PC-3 (cell line): ENCODE results near the gene AKR7A2. TPM values are rescaled to one million over a fixed set of nuclear protein-coding genes. Genes with fewer than 3 reads are reported as not detected.

Source experiments
- ATAC-seq: fragments of 200-7000 bp; cut with Tn5 transposase; 2 replicates; pipeline ENCODE4 v1.9.1; 2020; ENCODE audit warnings: mild to moderate bottlenecking, moderate library complexity
- BruUV-seq: library from RNA; stranded (reverse); fragments of 400-500 nt; replicated peaks from 2 replicates; lab custom pipeline; 2021; lab: Mats Ljungman, UMichigan
- CTCF ChIA-PET: fragments of 300-600 bp; sonication (Branson Sonifier 250); formaldehyde crosslinking; loops from one replicate; lab custom pipeline; 2022; ENCODE audit warnings: antibody characterized with exemption; lab: Charles Lee
- POLR2A ChIA-PET: fragments of 300-600 bp; sonication (Branson Sonifier 250); formaldehyde crosslinking; loops from one replicate; lab custom pipeline; 2022; ENCODE audit warnings: antibody characterized with exemption; ENCODE audit not compliant: unreplicated experiment; lab: Charles Lee
- DNase-seq: peaks from one replicate; pipeline ENCODE4 v3.0.0-alpha.2; 2015
- H2AFZ ChIP-seq: fragments of 300-600 bp; sonication (generic); 2 replicates; pipeline ENCODE4 v1.6.0; 2016; ENCODE audit warnings: antibody characterized with exemption, low read length
- H3F3A ChIP-seq: fragments of 300-600 bp; sonication (generic); one replicate; pipeline ENCODE4 v1.6.0; 2017; ENCODE audit warnings: antibody characterized with exemption, low read length, control low read depth, mild to moderate bottlenecking; ENCODE audit not compliant: unreplicated experiment
- H3K27ac ChIP-seq: fragments of 300-600 bp; sonication (generic); 2 replicates; pipeline ENCODE4 v1.5.1; 2016; ENCODE audit warnings: mild to moderate bottlenecking, low read length
- H3K27me3 ChIP-seq: fragments of 300-600 bp; sonication (generic); 2 replicates; pipeline ENCODE4 v1.6.1; 2016; ENCODE audit warnings: low read length, mixed read lengths
- H3K36me3 ChIP-seq: fragments of 300-600 bp; sonication (generic); 2 replicates; pipeline ENCODE4 v1.6.1; 2016; ENCODE audit warnings: low read depth, mixed run types, low read length, mixed read lengths
- H3K4me1 ChIP-seq: fragments of 300-600 bp; sonication (generic); 2 replicates; pipeline ENCODE4 v1.5.1; 2016; ENCODE audit warnings: low read length; ENCODE audit not compliant: insufficient read depth
- H3K4me2 ChIP-seq: fragments of 300-600 bp; sonication (generic); 2 replicates; pipeline ENCODE4 v1.6.0; 2016; ENCODE audit warnings: low read length
- H3K4me3 ChIP-seq: fragments of 300-600 bp; sonication (generic); 2 replicates; pipeline ENCODE4 v1.5.1; 2016; ENCODE audit warnings: mild to moderate bottlenecking, low read length, mixed read lengths
- H3K79me2 ChIP-seq: fragments of 300-600 bp; sonication (generic); 2 replicates; pipeline ENCODE4 v1.6.1; 2017; ENCODE audit warnings: low read length, mixed read lengths
- H3K9ac ChIP-seq: fragments of 300-600 bp; sonication (generic); 2 replicates; pipeline ENCODE4 v1.6.0; 2016; ENCODE audit warnings: mild to moderate bottlenecking, low read length
- H3K9me2 ChIP-seq: fragments of 300-600 bp; sonication (generic); replicated peaks from 2 replicates; pipeline ENCODE4 v1.6.1; 2016; ENCODE audit warnings: mixed run types, low read length, mixed read lengths
- H3K9me3 ChIP-seq: fragments of 300-600 bp; sonication (generic); 2 replicates; pipeline ENCODE4 v1.6.1; 2016; ENCODE audit warnings: low read length, mixed read lengths
- H4K20me1 ChIP-seq: fragments of 300-600 bp; sonication (generic); 2 replicates; pipeline ENCODE4 v1.6.1; 2016; ENCODE audit warnings: low read length, mixed read lengths
- CTCF ChIP-seq: fragments of 300-600 bp; sonication (generic); conservative IDR thresholded peaks from 2 replicates; pipeline ENCODE4 v1.5.1; 2017; ENCODE audit warnings: antibody characterized with exemption, low read depth, mild to moderate bottlenecking, low read length
- EZH2 ChIP-seq: fragments of 300-600 bp; sonication (generic); IDR thresholded peaks from one replicate; pipeline ENCODE4 v1.6.1; 2017; ENCODE audit warnings: antibody characterized with exemption, mild to moderate bottlenecking, low read length; ENCODE audit not compliant: unreplicated experiment
- EZH2phosphoT487 ChIP-seq: fragments of 300-600 bp; sonication (generic); IDR thresholded peaks from 2 replicates; pipeline ENCODE4 v1.6.1; 2018; ENCODE audit warnings: mild to moderate bottlenecking, antibody characterized with exemption, low read length, borderline replicate concordance
- intact Hi-C: fragments of 100-400 bp; cut with micrococcal nuclease; formaldehyde crosslinking; loops from 2 replicates; pipeline ENCODE4 v1.9.0; 2023
- total RNA-seq: library from RNA; depleted of rRNA; stranded (reverse); fragments of >200 nt; gene quantifications from 2 replicates; pipeline ENCODE4 v1.2.3, GENCODE V29; 2014

Gene AKR7A2
- total RNA-seq, 1 experiment from 2014 or later: 63.3 TPM

GRCh38 chr1:19313636-19313959, 1.7 kb upstream of the AKR7A2 start:
- no peaks in the 10 kb centered on the region for H3K9me3 ChIP-seq
- POLR2A ChIA-PET: no interaction called here
- ATAC-seq (no peak), DNase-seq (peak; percentile 49)
- TF ChIP-seq EZH2: no peak
- TF ChIP-seq EZH2phosphoT487: no peak
- no peak for TF ChIP-seq CTCF
- peaks cover 48% of the 10 kb centered on the region for H3K4me1 ChIP-seq
- H3K4me2 ChIP-seq: peak overlapping the region; percentile 93
- CTCF ChIA-PET: no interaction called here
- peaks cover 56% of the 10 kb centered on the region for H3K79me2 ChIP-seq
- peak overlapping the region; percentile 8; the same call in 1 of the 2 replicates for H3K27ac ChIP-seq
- H4K20me1 ChIP-seq: 0 out of 2 replicates have a peak, but pooled peaks cover 6% of the 10 kb centered on the region
- peaks cover 2% of the 10 kb centered on the region; the same call in 1 of the 2 replicates for H3K36me3 ChIP-seq
- BruUV-seq: no TSS peak
- H3K9me2 ChIP-seq: no peaks in the 10 kb centered on the region
- H2AFZ ChIP-seq: no peak overlapping the region
- intact Hi-C loops: no loop called here
- H3K4me3 ChIP-seq: no peak overlapping the region
- no peaks in the 10 kb centered on the region for H3K27me3 ChIP-seq
- no peaks in the 10 kb centered on the region for H3F3A ChIP-seq
- no peak overlapping the region for H3K9ac ChIP-seq

GRCh38 chr1:19312782-19313635, 1.1 kb upstream of the AKR7A2 start:
- no peaks in the 10 kb centered on the region for H3K9me3 ChIP-seq
- peak overlapping the region; percentile 93 for H3K4me2 ChIP-seq
- H3F3A ChIP-seq: no peaks in the 10 kb centered on the region
- no peaks in the 10 kb centered on the region for H3K27me3 ChIP-seq
- H3K79me2 ChIP-seq: peaks cover 60% of the 10 kb centered on the region
- H3K9ac ChIP-seq: peak overlapping the region; percentile 95
- H3K36me3 ChIP-seq: peaks cover 6% of the 10 kb centered on the region; the same call in 1 of the 2 replicates
- intact Hi-C loops: no loop called here
- H3K9me2 ChIP-seq: no peaks in the 10 kb centered on the region
- 0 out of 2 replicates have a peak, but pooled peaks cover 8% of the 10 kb centered on the region for H4K20me1 ChIP-seq
- TSS peak; percentile 52 for BruUV-seq
- ChIA-PET CTCF (interaction anchor here (0.5 kb wide), 2 partner anchors 26 to 347 kb away, joined by 3 to 10 read pairs; no protein-coding TSS in a partner anchor), POLR2A (no interaction called here)
- H3K4me1 ChIP-seq: peaks cover 48% of the 10 kb centered on the region
- peak overlapping the region; percentile 94 for H3K4me3 ChIP-seq
- peak overlapping the region; percentile 8 for H3K27ac ChIP-seq
- DNase-seq (no peak), ATAC-seq (no peak)
- H2AFZ ChIP-seq: peak overlapping the region; percentile 79
- TF ChIP-seq CTCF (no peak), EZH2 (no peak), EZH2phosphoT487 (no peak)

GRCh38 chr1:19311503-19311930, 427 bp downstream of the AKR7A2 start:
- Histone ChIP-seq H3F3A (no peaks in the 10 kb centered on the region), H3K4me3 (peak overlapping the region; percentile 94), H3K27ac (no peak overlapping the region), H2AFZ (peak overlapping the region; percentile 89), H3K9me2 (no peaks in the 10 kb centered on the region), H3K9me3 (no peaks in the 10 kb centered on the region), H3K79me2 (peaks cover 60% of the 10 kb centered on the region), H3K9ac (peak overlapping the region; percentile 95), H3K4me2 (peak overlapping the region; percentile 96), H3K36me3 (peaks cover 19% of the 10 kb centered on the region; the same call in 1 of the 2 replicates), H4K20me1 (0 out of 2 replicates have a peak, but pooled peaks cover 8% of the 10 kb centered on the region), H3K27me3 (no peaks in the 10 kb centered on the region), H3K4me1 (peaks cover 48% of the 10 kb centered on the region)
- CTCF ChIA-PET: no interaction called here
- TF ChIP-seq CTCF (no peak), EZH2 (no peak), EZH2phosphoT487 (no peak)
- intact Hi-C loops: no loop called here
- DNase-seq: no peak
- BruUV-seq: no TSS peak
- ATAC-seq: peak; percentile 33
- POLR2A ChIA-PET: no interaction called here
